Right lobe of liver (tissue), 6 donors: ENCODE data around the gene GRIP1. TPM values are rescaled to one million over a fixed set of nuclear protein-coding genes. Genes with fewer than 3 reads are reported as not detected.
A peak's percentile ranks its signal among the peaks of the same experiment; 100 is the strongest.

Experiments used
- ATAC-seq, 4 donors: fragments of 200-7000 bp; cut with Tn5 transposase; one replicate each; pipeline ENCODE4 v1.9.1; 2020; ENCODE audit warnings: mild to moderate bottlenecking in 4 of 4, moderate library complexity in 4 of 4
- DNase-seq, 3 donors: peaks; one replicate each; pipeline ENCODE4 v3.0.0-alpha.2; 2020
- H3K27ac ChIP-seq, 3 donors: fragments of 200-600 bp; one replicate each; pipeline ENCODE4 v1.8.0; 2022
- H3K27me3 ChIP-seq, 2 donors: fragments of 200-600 bp; one replicate each; pipeline ENCODE4 v1.8.0; 2022
- H3K36me3 ChIP-seq, 4 donors: fragments of 200-600 bp; sonication (generic) in 1 of 4; one replicate each; pipeline versions ENCODE4 v1.5.1 to v1.8.0; 2017 to 2022; ENCODE audit warnings: control low read depth in 1 of 4
- H3K4me1 ChIP-seq, 4 donors: fragments of 200-600 bp; sonication (generic) in 1 of 4; one replicate each; pipeline versions ENCODE4 v1.5.1 to v1.8.0; 2017 to 2022; ENCODE audit warnings: control low read depth in 1 of 4
- H3K4me3 ChIP-seq, 3 donors: fragments of 200-600 bp; one replicate each; pipeline ENCODE4 v1.8.0; 2022
- H3K9me3 ChIP-seq, 4 donors: fragments of 200-600 bp; sonication (generic) in 1 of 4; one replicate each; pipeline versions ENCODE4 v1.5.1 to v1.8.0; 2017 to 2022; ENCODE audit warnings: control low read depth in 1 of 4
- CTCF ChIP-seq, 4 donors: fragments of 200-600 bp in 3 of 4; fragments of 450-650 bp in 1 of 4; IDR thresholded peaks; one replicate each; pipeline versions ENCODE4 v1.5.1 to v1.8.0; 2016 to 2022; ENCODE audit warnings: antibody characterized with exemption in 4 of 4, mild to moderate bottlenecking in 2 of 4
- POLR2A ChIP-seq: fragments of 450-650 bp; IDR thresholded peaks from one replicate; pipeline ENCODE4 v1.6.1; 2017; ENCODE audit warnings: antibody characterized with exemption, mild to moderate bottlenecking
- WGBS: methylation state at CpG from one replicate; pipeline ENCODE4 v1.1.6; 2018; ENCODE audit warnings: low coverage, low lambda C conversion rate; ENCODE audit not compliant: insufficient coverage; ENCODE audit errors: missing lambda C conversion rate; 5-methylcytosine and 5-hydroxymethylcytosine counted together
- intact Hi-C, 2 donors: fragments of 100-400 bp; cut with DNase I; formaldehyde crosslinking; loops; one replicate each; pipeline versions ENCODE4 v1.11.2 to v1.14.1; 2022
- total RNA-seq, 6 experiments: library from RNA; depleted of rRNA in 2 of 6; stranded (reverse); fragments of >200 nt in 2 of 6; fragmentation: NEBNext Ultra II Directional in 3 of 6; extraction: Animal tissue kit (Norgen Biotek cat#: 25700) in 3 of 6; gene quantifications; one replicate each; pipeline versions ENCODE4 v1.1.0 to v1.2.4, GENCODE V29; 2016 to 2023
- donor health status: DM: no; HTN: yes; CAD: no.
- donor health status: DM: no; HTN: no; CAD: no.
- donor health status: DM: no; HTN: no; CAD: no.
- donor health status: DM: no; HTN: yes; CAD: no.
- donor health status: DM: no; HTN: yes; CAD: no.

Gene GRIP1
- total RNA-seq, 6 experiments from 2014 or later, result 0.22 to 0.78 (median 0.26) TPM; not detected in 3

GRCh38 chr12:66713984-66714383 lies 35.1 kb upstream of the GRIP1 start:
- TF ChIP-seq POLR2A (no peak), CTCF (IDR thresholded peaks at IDR 0.05) (no peak)
- DNase-seq (no peak), ATAC-seq (no peak)
- intact Hi-C loops, result no loop called here
- no peaks in the 10 kb centered on the region for H3K4me1 ChIP-seq
- no peaks in the 10 kb centered on the region for H3K36me3 ChIP-seq
- no peak overlapping the region for H3K4me3 ChIP-seq
- no peaks in the 10 kb centered on the region for H3K9me3 ChIP-seq
- no peaks in the 10 kb centered on the region for H3K27me3 ChIP-seq
- WGBS, result 16% methylated on average over 3 of the region's 3 CpGs
- H3K27ac ChIP-seq, result no peak overlapping the region

- TF ChIP-seq CTCF (IDR thresholded peaks at IDR 0.05) (no peak), POLR2A (no peak)
- ATAC-seq (no peak), DNase-seq (no peak)
- no peaks in the 10 kb centered on the region for H3K9me3 ChIP-seq
- intact Hi-C loops, result no loop called here
- no peak overlapping the region for H3K27ac ChIP-seq
- whole genome bisulfite sequencing, result 59% methylated on average over 2 of the region's 2 CpGs
- H3K4me3 ChIP-seq, result no peak overlapping the region
- no peaks in the 10 kb centered on the region for H3K36me3 ChIP-seq
- no peaks in the 10 kb centered on the region for H3K4me1 ChIP-seq
- no peaks in the 10 kb centered on the region for H3K27me3 ChIP-seq
Observed at GRCh38 chr12:66709893-66710292, 31.0 kb upstream of the GRIP1 start.

- H3K9me3 ChIP-seq, result no peaks in the 10 kb centered on the region
- WGBS, result 57% methylated on average over 1 of the region's 1 CpG
- H3K36me3 ChIP-seq, result no peaks in the 10 kb centered on the region
- TF ChIP-seq CTCF (IDR thresholded peaks at IDR 0.05) (no peak), POLR2A (no peak)
- H3K4me3 ChIP-seq, result no peak overlapping the region
- no peaks in the 10 kb centered on the region for H3K27me3 ChIP-seq
- intact Hi-C loops, result no loop called here
- no peak overlapping the region for H3K27ac ChIP-seq
- no peaks in the 10 kb centered on the region for H3K4me1 ChIP-seq
- ATAC-seq (no peak), DNase-seq (no peak)
Observed at GRCh38 chr12:66709457-66709773, 30.5 kb upstream of the GRIP1 start.

- intact Hi-C loops, result no loop called here
- Histone ChIP-seq H3K36me3 (no peaks in the 10 kb centered on the region), H3K4me3 (no peak overlapping the region), H3K4me1 (no peaks in the 10 kb centered on the region), H3K27ac (no peak overlapping the region), H3K27me3 (no peaks in the 10 kb centered on the region), H3K9me3 (no peaks in the 10 kb centered on the region)
- DNase-seq, result no peak
- WGBS, result 14% methylated on average over 3 of the region's 3 CpGs
- ATAC-seq, result no peak
- TF ChIP-seq CTCF (IDR thresholded peaks at IDR 0.05), result peak; percentile 22 to 48 (median 44)
- TF ChIP-seq POLR2A, result no peak
Observed at GRCh38 chr12:66708704-66709456, 30.0 kb upstream of the GRIP1 start.
